ENCODE data around the gene FFAR1. TPM values are rescaled to one million over a fixed set of nuclear protein-coding genes. Genes with fewer than 3 reads are reported as not detected.

The FFAR1 gene
- total and polyA plus RNA-seq, 2 of the 8 experiments (the other 6 are each of a cell fraction or from before 2014, with no cell fraction given): not detected

DNA sequence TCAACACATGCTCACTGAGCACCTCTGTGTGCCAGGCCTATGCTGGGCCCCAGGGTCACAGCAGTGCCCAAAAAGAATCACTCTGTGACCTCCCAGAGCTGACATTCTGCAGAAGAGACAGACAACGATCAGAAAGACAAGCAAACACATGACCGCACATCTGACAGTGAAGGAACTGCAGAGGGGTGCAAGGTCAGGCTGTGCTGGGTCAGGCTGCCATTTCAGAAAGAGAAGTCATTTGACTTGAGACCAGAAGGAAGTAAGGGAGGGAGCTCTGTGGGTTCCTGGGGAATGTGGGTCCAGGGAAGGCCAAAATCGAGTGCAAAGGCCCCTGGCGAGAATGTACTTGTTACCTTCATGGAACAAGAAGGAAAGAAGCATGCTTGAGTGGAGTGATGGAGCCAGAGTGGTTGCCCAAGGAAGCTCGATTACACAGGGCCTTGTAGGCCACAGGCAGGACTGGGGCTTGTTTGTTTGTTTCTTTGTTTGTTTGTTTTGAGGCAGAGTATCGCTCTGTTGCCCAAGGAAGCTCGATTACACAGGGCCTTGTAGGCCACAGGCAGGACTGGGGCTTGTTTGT is 30.1 kb upstream of the FFAR1 start:
- Histone ChIP-seq H3K27ac (ENCODE audit: low read depth, low read length) (no peak overlapping the region), H2BK20ac (ENCODE audit: low read length) (no peak overlapping the region), H3K23ac (ENCODE audit: insufficient read length) (no peak overlapping the region), H3K27me3 (replicated peaks in 1 of 4; ENCODE audit: control insufficient read depth in 3 of 4, extremely low read depth in 1 of 4, insufficient read depth in 3 of 4, low read length in 3 of 4) (no peaks in the 10 kb centered on the region), H3K36me3 (ENCODE audit: control insufficient read depth in 2 of 4, insufficient read depth in 4 of 4, low read length in 3 of 4) (no peaks in the 10 kb centered on the region), H3K18ac (ENCODE audit: extremely low read depth, low read length) (no peak overlapping the region), H2AFZ (ENCODE audit: low read length) (no peak overlapping the region), H3K4me3 (ENCODE audit: extremely low read depth in 1 of 4, insufficient read depth in 2 of 4, low read depth in 3 of 4, low read length in 4 of 4) (no peak overlapping the region), H4K91ac (replicated peaks; ENCODE audit: insufficient read length, low read length) (no peak overlapping the region), H4K20me1 (replicated peaks in 1 of 2; ENCODE audit: control insufficient read depth in 1 of 2, insufficient read depth in 2 of 2, low read length in 2 of 2) (no peaks in the 10 kb centered on the region), H3K9ac (replicated peaks in 1 of 4; ENCODE audit: extremely low read depth in 1 of 4, low read depth in 3 of 4, low read length in 3 of 4) (no peak overlapping the region), H4K5ac (ENCODE audit: insufficient read length, low read depth, low read length) (no peak overlapping the region), H3K79me1 (ENCODE audit: low read depth, low read length) (no peaks in the 10 kb centered on the region), H3K4ac (replicated peaks; ENCODE audit: insufficient read length, low read depth, low read length) (no peak overlapping the region), H2BK5ac (ENCODE audit: low read depth, low read length) (no peak overlapping the region), H3K14ac (ENCODE audit: insufficient read length) (no peak overlapping the region), H2BK120ac (replicated peaks; ENCODE audit: low read depth, low read length) (peak overlapping the region; percentile 33), H3K4me2 (ENCODE audit: insufficient read depth in 1 of 2, low read depth in 2 of 2, low read length in 2 of 2) (no peak overlapping the region), H2BK15ac (ENCODE audit: low read length) (no peak overlapping the region), H2AK5ac (ENCODE audit: low read depth, low read length) (no peak overlapping the region), H3K56ac (replicated peaks; ENCODE audit: insufficient read length, low read depth, low read length) (no peak overlapping the region), H3K23me2 (ENCODE audit: low read depth, low read length) (no peaks in the 10 kb centered on the region), H4K8ac (ENCODE audit: extremely low read depth, insufficient read depth, low read length) (no peak overlapping the region), H3K4me1 (replicated peaks in 1 of 4; ENCODE audit: control insufficient read depth in 3 of 4, insufficient read depth in 4 of 4, low read length in 3 of 4) (no peaks in the 10 kb centered on the region), H2BK12ac (ENCODE audit: low read depth, low read length) (no peak overlapping the region), H3K9me3 (ENCODE audit: insufficient read depth in 2 of 2, low read depth in 1 of 2, low read length in 1 of 2) (0 out of 4 replicates have a peak, but pooled peaks cover 0 to 2% of the 10 kb centered on the region in 2 experiments), H3K79me2 (ENCODE audit: control insufficient read depth in 1 of 2, insufficient read depth in 2 of 2, low read length in 2 of 2) (no peaks in the 10 kb centered on the region)
- ChIA-PET CTCF (ENCODE audit: partially characterized antibody) (interaction anchor here (0.6 to 2.2 kb wide), 8 partner anchors 9 to 1174 kb away, joined by 3 to 7 read pairs (median 3); partner anchors contain the start of gene FXYD3), POLR2A (ENCODE audit: partially characterized antibody) (interaction anchor here (1.1 to 1.3 kb wide), 2 partner anchors 13 to 193 kb away, joined by 3 to 4 read pairs; no protein-coding TSS in a partner anchor)
- no peak for DNase-seq (ENCODE audit: low read depth in 1 of 2, low spot score in 2 of 2)
- no peak for FAIRE-seq
- 90% methylated on average over 7 of the region's 7 CpGs; no CpG with 5 or more reads in 1 of the 2 experiments for WGBS, 2 experiments (ENCODE audit: extremely low coverage in 1 of 2, insufficient coverage in 1 of 2, insufficient read length in 1 of 2, insufficient replicate concordance in 2 of 2, low coverage in 1 of 2, low lambda C conversion rate in 2 of 2, missing lambda C conversion rate in 1 of 2)
- TF ChIP-seq POU5F1 (IDR thresholded peaks at IDR 0.05; ENCODE audit: low read depth, low read length): no peak
- TF ChIP-seq TBP (IDR thresholded peaks at IDR 0.05; ENCODE audit: low read depth, low read length): no peak
- TF ChIP-seq TAF1 (IDR thresholded peaks at IDR 0.05; ENCODE audit: low read depth, low read length): no peak
- TF ChIP-seq RXRA (IDR thresholded peaks at IDR 0.05; ENCODE audit: insufficient read depth, low read depth, low read length): no peak
- no peak for TF ChIP-seq CREB1 (IDR thresholded peaks at IDR 0.05)
- TF ChIP-seq RAD21 (IDR thresholded peaks at IDR 0.05 in 1 of 2, conservative IDR thresholded peaks at IDR 0.05 in 1 of 2; ENCODE audit: low read depth in 2 of 2, low read length in 2 of 2): no peak
- TF ChIP-seq SIX5 (IDR thresholded peaks at IDR 0.05; ENCODE audit: low read depth, low read length): no peak
- TF ChIP-seq CHD2 (IDR thresholded peaks at IDR 0.05; ENCODE audit: low read length): no peak
